Esophagus muscularis mucosa (tissue), 4 donors: ENCODE results near the gene RASL10A.

Experiments used
- CTCF ChIP-seq, 3 experiments: fragments of 200-600 bp in 2 of 3; fragments of 450-650 bp in 1 of 3; sonication (generic) in 2 of 3; IDR thresholded peaks; one replicate each; pipeline ENCODE4 v1.5.1; 2017 to 2019; ENCODE audit warnings: antibody characterized with exemption in 3 of 3, mild to moderate bottlenecking in 2 of 3, moderate library complexity in 1 of 3
- EP300 ChIP-seq: sonication (generic); formaldehyde crosslinking; IDR thresholded peaks from one replicate; pipeline ENCODE4 v1.6.1; 2017; ENCODE audit warnings: antibody characterized with exemption
- POLR2A ChIP-seq: fragments of 450-650 bp; IDR thresholded peaks from one replicate; pipeline ENCODE4 v1.6.1; 2017; ENCODE audit warnings: antibody characterized with exemption, moderate library complexity, mild to moderate bottlenecking, low read depth
- POLR2AphosphoS5 ChIP-seq, 2 donors: sonication (generic); formaldehyde crosslinking; IDR thresholded peaks; one replicate each; pipeline ENCODE4 v1.6.1; 2017; ENCODE audit warnings: antibody characterized with exemption in 2 of 2

GRCh38 chr22:29291215-29291614 lies 24.3 kb downstream of the RASL10A start:
- TF ChIP-seq CTCF (IDR thresholded peaks at IDR 0.05) (no peak), POLR2A (no peak), POLR2AphosphoS5 (IDR thresholded peaks at IDR 0.05) (no peak), EP300 (no peak)
